ENCODE results near the gene PDGFC.

The PDGFC gene

GRCh38 chr4:156837625-156838345, 133.8 kb downstream of the PDGFC start:
- in situ Hi-C loops (cut with MboI; ENCODE audit: low sequenced_read_pairs), result no loop called here

- in situ Hi-C loops (cut with MboI; ENCODE audit: low sequenced_read_pairs), result no loop called here
These were observed 138.7 kb downstream of the PDGFC start for GRCh38 chr4:156832886-156833285.

DNA sequence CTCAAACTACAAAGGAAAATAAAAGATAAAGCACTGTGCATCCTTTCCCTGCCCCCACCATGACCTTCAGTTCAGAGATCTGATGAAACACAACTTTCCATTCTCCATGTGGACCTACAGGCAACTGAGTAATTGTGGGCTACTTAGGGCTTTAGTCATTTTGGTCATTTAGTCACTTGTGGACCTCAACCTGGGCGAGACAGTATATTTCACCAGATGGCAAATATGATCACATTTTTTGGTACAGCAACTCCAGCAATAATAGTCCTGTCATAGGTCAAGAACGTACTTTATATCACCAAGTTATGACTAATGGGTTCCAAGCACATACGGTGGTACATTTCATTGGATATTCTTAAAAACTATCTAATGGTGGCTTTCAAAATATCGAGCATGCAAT, 141.2 kb downstream of the PDGFC start:
- in situ Hi-C loops (cut with MboI; ENCODE audit: low sequenced_read_pairs), result no loop called here

- in situ Hi-C loops (cut with MboI; ENCODE audit: low sequenced_read_pairs), result no loop called here
These were observed 142.3 kb downstream of the PDGFC start for GRCh38 chr4:156829201-156829873.

GRCh38 chr4:156827519-156827918, 144.1 kb downstream of the PDGFC start:
- in situ Hi-C loops (cut with MboI; ENCODE audit: low sequenced_read_pairs), result no loop called here

- in situ Hi-C loops (cut with MboI; ENCODE audit: low sequenced_read_pairs), result no loop called here
These were observed 146.5 kb downstream of the PDGFC start for GRCh38 chr4:156825074-156825473.

DNA sequence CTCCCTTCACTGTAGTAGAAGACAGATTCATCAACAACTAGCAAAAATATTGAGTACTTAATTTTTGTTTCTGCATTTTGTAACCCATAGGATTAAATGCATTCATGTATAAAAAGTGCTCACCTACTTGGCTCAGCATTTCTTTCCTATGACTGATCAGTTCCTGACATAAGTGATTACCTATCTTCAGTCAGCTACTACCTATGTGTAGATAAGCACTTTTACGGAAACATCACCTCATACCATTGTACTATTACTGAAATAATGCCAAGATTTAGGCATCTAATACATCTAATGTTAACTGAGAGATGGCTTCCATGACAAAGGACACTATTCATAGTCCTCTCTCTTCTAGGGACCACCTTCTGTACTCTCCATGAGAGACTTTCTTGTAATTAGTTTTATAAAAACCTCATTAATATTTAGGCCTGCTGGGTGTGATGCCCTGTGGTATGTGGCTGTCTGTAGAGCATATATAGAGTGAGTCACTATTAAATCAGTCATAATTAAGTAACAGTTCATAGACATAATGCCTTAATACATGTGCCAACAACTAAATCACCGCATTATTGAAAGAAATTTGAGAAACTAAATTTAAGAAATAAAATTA, 147.0 kb downstream of the PDGFC start:
- in situ Hi-C loops (cut with MboI; ENCODE audit: low sequenced_read_pairs), result no loop called here

DNA sequence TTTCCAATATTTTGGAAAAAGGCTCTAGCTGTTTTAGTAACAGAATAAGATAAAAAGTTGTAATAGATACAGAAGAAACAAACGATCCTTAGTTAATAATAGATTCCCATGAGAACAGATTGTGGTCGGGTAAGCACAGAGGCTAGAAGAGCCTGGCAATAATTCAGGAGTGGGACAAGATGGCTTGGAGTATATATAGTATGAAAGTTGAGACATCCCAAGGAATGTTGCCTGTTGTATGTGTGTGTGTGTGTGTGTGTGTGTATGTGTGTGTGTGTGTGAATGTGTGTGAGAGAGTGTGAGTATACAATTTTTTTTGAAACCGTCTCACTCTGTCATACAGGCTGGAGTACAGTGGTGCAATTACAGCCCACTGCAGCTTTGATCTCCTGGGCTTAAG, 150.7 kb downstream of the PDGFC start:
- in situ Hi-C loops (cut with MboI; ENCODE audit: low sequenced_read_pairs), result no loop called here

GRCh38 chr4:156816360-156816755, 155.2 kb downstream of the PDGFC start:
- in situ Hi-C loops (cut with MboI; ENCODE audit: low sequenced_read_pairs), result no loop called here

DNA sequence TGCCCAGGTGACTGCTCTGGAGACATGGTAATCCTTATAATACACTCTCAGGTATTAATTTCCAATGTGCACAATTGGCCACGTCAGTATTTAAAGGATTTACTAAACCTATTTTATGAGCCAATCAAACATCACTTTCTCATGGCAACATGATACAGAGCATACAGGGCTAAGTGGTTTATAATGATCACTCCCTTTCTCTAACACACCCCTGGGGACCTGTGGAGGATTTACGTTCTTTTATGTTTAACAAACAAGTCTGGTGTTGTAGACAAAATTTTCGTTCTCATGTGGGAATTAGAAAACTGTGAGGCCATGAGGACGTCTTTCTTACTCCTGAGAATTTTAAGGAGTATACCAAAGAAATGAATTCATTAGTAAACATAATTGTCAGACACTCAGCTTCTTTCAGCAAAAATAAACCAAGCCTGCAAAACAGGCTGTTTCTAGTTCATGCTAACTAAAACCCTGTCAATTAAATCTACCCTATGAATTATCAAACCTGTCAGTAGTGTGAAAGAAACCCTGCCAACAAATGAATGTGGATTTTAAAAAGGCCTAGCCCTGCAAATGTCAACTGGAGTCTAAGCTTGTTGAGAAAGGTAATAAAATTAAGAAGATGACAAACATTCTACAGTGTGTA, 155.8 kb downstream of the PDGFC start:
- in situ Hi-C loops (cut with MboI; ENCODE audit: low sequenced_read_pairs), result no loop called here

GRCh38 chr4:156811963-156812362, 159.6 kb downstream of the PDGFC start:
- in situ Hi-C loops (cut with MboI; ENCODE audit: low sequenced_read_pairs), result no loop called here

- in situ Hi-C loops (cut with MboI; ENCODE audit: low sequenced_read_pairs), result no loop called here
These were observed 160.3 kb downstream of the PDGFC start for GRCh38 chr4:156811286-156811685.

DNA sequence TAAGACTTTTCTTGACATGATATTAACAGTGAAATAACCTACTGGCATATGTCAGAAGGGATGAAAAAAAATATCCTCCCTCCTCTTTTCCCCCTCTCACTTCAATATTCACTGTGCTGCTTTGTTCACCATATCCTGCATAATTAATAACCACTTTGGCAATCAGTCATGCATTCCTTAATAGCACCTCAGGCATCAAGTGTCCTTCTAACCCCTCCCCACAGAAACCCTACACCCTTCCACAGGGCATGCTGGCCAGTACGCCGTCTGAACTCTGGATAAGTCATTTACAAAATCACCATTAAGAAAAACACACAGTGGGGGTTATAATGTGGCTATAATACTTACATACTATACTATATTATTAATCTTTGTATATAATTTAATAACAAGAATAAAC, 165.9 kb downstream of the PDGFC start:
- in situ Hi-C loops (cut with MboI; ENCODE audit: low sequenced_read_pairs), result no loop called here

DNA sequence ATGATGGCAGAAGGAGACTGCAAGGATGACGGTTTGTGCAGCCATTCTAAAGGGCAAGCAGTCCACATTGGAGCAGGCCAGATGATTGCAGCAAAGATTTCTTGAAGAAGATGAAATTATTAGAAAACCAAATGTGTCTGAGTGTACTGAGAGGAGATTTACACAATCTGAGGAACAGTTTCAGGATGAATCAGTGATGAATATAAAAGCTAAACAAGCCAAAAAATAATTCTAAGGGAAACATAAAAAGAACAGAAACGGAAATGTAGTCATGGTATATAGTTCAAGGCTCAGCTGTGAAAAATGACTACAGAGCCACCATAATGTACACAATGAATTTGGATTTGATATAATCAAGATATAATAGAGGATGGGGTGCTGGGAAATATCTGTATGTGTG, 168.5 kb downstream of the PDGFC start:
- in situ Hi-C loops (cut with MboI; ENCODE audit: low sequenced_read_pairs), result no loop called here

DNA sequence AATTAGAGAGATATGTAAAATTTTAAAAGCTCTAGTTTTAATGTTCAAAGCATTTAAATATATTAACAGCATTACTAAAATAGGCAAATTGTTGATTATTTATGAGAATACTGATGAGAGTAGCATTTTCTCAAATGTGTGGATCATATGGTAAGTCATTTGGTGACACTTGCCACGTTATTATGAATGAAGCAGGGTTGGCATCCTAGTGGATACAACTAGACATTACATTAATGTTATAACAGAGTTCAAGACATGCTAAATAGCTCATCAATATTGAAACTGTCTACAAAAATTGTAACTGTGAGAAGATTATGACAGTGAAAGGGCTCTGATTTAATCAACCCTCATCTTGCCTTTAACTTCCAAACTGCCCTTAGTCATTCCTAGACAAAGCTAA, 171.1 kb downstream of the PDGFC start:
- in situ Hi-C loops (cut with MboI; ENCODE audit: low sequenced_read_pairs), result no loop called here

DNA sequence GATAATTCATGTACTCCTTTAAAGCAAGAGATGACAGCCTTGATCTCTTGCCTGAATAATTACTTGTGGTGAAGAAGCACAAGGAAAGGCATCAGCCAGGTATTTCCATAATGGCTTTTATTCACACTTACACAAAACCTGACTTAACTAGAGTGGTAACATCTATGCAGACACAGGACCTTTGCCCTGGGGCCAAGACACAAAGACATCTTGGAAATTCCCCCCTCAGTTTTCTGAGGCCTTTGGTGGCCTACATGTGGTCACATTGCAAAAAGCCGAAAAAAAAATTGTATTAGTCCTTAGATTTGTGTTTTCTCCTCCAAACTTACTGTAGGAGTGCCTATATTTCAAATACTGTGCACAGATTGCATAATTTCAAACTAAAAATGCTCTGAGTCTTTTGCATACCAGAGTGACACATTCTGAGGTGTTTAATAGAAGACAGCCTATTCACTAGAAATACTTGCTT, 172.4 kb downstream of the PDGFC start:
- in situ Hi-C loops (cut with MboI; ENCODE audit: low sequenced_read_pairs), result no loop called here

- in situ Hi-C loops (cut with MboI; ENCODE audit: low sequenced_read_pairs), result no loop called here
These were observed 173.2 kb downstream of the PDGFC start for GRCh38 chr4:156798438-156798837.

DNA sequence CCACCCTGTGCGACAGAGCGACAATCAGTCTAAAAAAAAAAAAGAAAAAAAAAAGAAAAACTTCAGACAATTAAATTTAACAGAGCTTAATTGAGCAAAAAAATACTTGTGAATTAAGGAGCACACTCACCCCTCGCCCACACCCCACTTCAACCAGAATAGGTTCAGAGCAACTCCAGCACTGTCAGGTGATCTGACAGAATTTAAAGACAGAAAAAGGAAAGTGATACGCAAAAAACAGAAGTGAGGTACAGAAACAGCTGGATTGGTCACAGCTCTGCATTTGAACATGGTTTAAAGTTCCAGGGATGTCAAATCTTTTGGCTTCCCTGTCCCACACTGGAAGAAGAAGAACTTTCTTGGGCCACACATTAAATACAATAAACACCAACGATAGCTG, 174.4 kb downstream of the PDGFC start:
- in situ Hi-C loops (cut with MboI; ENCODE audit: low sequenced_read_pairs), result no loop called here

DNA sequence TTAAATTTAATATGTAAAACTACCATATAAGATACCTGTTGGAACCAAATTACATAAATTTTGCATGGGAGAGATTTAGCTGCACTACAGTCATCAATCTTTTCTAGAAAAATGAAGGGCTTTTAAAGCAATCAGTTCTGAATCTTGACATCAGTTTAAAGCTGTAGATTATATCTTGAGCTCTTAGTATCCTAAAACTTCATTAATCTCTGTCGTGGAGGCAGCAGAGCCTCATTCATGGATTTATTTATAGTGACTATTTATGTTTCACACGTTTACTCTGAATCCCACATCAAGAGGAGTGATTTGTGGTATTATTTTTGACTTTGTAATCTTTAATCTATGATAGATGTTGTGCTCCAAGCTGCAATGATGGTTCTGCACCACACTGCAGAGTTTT, 175.9 kb downstream of the PDGFC start:
- in situ Hi-C loops (cut with MboI; ENCODE audit: low sequenced_read_pairs), result no loop called here

DNA sequence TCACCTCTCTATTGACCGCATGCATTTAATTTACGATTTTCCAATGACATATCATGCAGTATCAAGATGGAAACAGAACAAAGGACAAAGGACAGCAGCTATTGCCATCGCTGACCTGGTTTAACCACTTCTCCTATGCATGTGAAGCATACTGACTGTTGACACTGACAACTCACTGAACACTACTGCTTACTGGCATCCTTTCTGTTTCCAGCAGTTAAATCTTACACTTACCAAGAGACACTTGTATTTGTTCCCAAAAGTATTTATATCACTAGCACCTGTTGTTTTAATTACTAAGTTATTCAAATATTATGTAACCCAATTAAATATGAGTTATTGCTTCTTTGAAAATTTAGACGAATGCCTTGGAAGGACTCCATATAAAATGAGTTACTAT, 176.7 kb downstream of the PDGFC start:
- in situ Hi-C loops (cut with MboI; ENCODE audit: low sequenced_read_pairs), result no loop called here

- in situ Hi-C loops (cut with MboI; ENCODE audit: low sequenced_read_pairs), result no loop called here
These were observed 179.0 kb downstream of the PDGFC start for GRCh38 chr4:156792462-156793085.

All from HL-60/S4 treated with retinoic acid at 250 ng/mL for 4 days and 3 days (cell line).